ENCODE results near the gene METTL6. TPM values are rescaled to one million over a fixed set of nuclear protein-coding genes. Genes with fewer than 3 reads are reported as not detected.

METTL6 gene
- total and polyA plus RNA-seq, 2 donors (not counting 1 experiment from before 2014, with no cell fraction given), result 7.6 to 23.9 TPM

GRCh38 chr3:15452156-15452555, 24.8 kb upstream of the METTL6 start:
- Mint-ChIP-seq H3K9me3 (ENCODE audit: insufficient read depth) (no peaks in the 10 kb centered on the region), H3K4me1 (no peaks in the 10 kb centered on the region), H3K27me3 (no peaks in the 10 kb centered on the region), H3K27ac (no peak overlapping the region), H3K4me3 (no peak overlapping the region)
- Histone ChIP-seq H3K36me3 (replicated peaks in 1 of 2; ENCODE audit: control extremely low read depth in 1 of 2, control insufficient read depth in 1 of 2, extremely low read depth in 1 of 2, insufficient read depth in 2 of 2, low read length in 1 of 2) (no peaks in the 10 kb centered on the region), H3K9me3 (ENCODE audit: control extremely low read depth in 1 of 3, control insufficient read depth in 2 of 3, insufficient read depth in 1 of 3, low read length in 2 of 3) (no peaks in the 10 kb centered on the region), H3K9ac (ENCODE audit: low read length) (no peak overlapping the region), H3K4me1 (ENCODE audit: control insufficient read depth in 2 of 2, insufficient read depth in 2 of 2, low read length in 2 of 2) (no peaks in the 10 kb centered on the region), H3K79me2 (ENCODE audit: control insufficient read depth, insufficient read depth, low read length) (no peaks in the 10 kb centered on the region), H3K27ac (ENCODE audit: low read length in 2 of 2) (no peak overlapping the region), H4K20me1 (ENCODE audit: control insufficient read depth, insufficient read depth, low read length, poor library complexity, severe bottlenecking) (no peaks in the 10 kb centered on the region), H3K4me3 (ENCODE audit: control extremely low read depth in 1 of 5, extremely low read depth in 1 of 5, insufficient read depth in 1 of 5, low read depth in 2 of 5, low read length in 4 of 5) (no peak overlapping the region), H3K27me3 (replicated peaks in 1 of 4; ENCODE audit: control extremely low read depth in 1 of 4, control insufficient read depth in 3 of 4, insufficient read depth in 4 of 4, low read length in 3 of 4) (no peaks in the 10 kb centered on the region), H2AFZ (ENCODE audit: insufficient read depth, low read depth, low read length, poor library complexity, severe bottlenecking) (no peak overlapping the region), H3K4me2 (replicated peaks; ENCODE audit: low read depth, low read length, poor library complexity, severe bottlenecking) (no peak overlapping the region)
- TF ChIP-seq CTCF (IDR thresholded peaks at IDR 0.05), result no peak
- TF ChIP-seq EZH2 (IDR thresholded peaks at IDR 0.05; ENCODE audit: borderline replicate concordance, insufficient read depth, low read depth, low read length, poor library complexity, severe bottlenecking), result no peak
- ChIA-PET CTCF (no interaction called here), POLR2A (no interaction called here)
- intact Hi-C loops (cut with micrococcal nuclease), result no loop called here
- DNase-seq (no peak), ATAC-seq (ENCODE audit: low read depth) (no peak)
- WGBS (ENCODE audit: insufficient coverage), result 84% methylated on average over 7 of the region's 9 CpGs

GRCh38 chr3:15451216-15452113, 24.1 kb upstream of the METTL6 start:
- Mint-ChIP-seq H3K27ac (no peak overlapping the region), H3K4me3 (no peak overlapping the region), H3K9me3 (ENCODE audit: insufficient read depth) (no peaks in the 10 kb centered on the region), H3K4me1 (no peaks in the 10 kb centered on the region), H3K27me3 (no peaks in the 10 kb centered on the region)
- no peaks in the 10 kb centered on the region for H3K79me2 ChIP-seq (ENCODE audit: control insufficient read depth, insufficient read depth, low read length)
- POLR2A ChIA-PET, result no interaction called here
- no peak overlapping the region for H2AFZ ChIP-seq (ENCODE audit: insufficient read depth, low read depth, low read length, poor library complexity, severe bottlenecking)
- over 99% methylated on average over 12 of the region's 18 CpGs for WGBS (ENCODE audit: insufficient coverage)
- no peak overlapping the region for H3K4me2 ChIP-seq (replicated peaks; ENCODE audit: low read depth, low read length, poor library complexity, severe bottlenecking)
- H4K20me1 ChIP-seq (ENCODE audit: control insufficient read depth, insufficient read depth, low read length, poor library complexity, severe bottlenecking), result no peaks in the 10 kb centered on the region
- intact Hi-C loops (cut with micrococcal nuclease), result no loop called here
- H3K27me3 ChIP-seq (replicated peaks in 1 of 4; ENCODE audit: control extremely low read depth in 1 of 4, control insufficient read depth in 3 of 4, insufficient read depth in 4 of 4, low read length in 3 of 4), result no peaks in the 10 kb centered on the region
- no peak for ATAC-seq (ENCODE audit: low read depth)
- H3K4me3 ChIP-seq (ENCODE audit: control extremely low read depth in 1 of 5, extremely low read depth in 1 of 5, insufficient read depth in 1 of 5, low read depth in 2 of 5, low read length in 4 of 5), result no peak overlapping the region
- DNase-seq, result no peak
- TF ChIP-seq CTCF (IDR thresholded peaks at IDR 0.05), result no peak
- TF ChIP-seq EZH2 (IDR thresholded peaks at IDR 0.05; ENCODE audit: borderline replicate concordance, insufficient read depth, low read depth, low read length, poor library complexity, severe bottlenecking), result no peak
- H3K4me1 ChIP-seq (ENCODE audit: control insufficient read depth in 2 of 2, insufficient read depth in 2 of 2, low read length in 2 of 2), result no peaks in the 10 kb centered on the region
- H3K9ac ChIP-seq (ENCODE audit: low read length), result no peak overlapping the region
- H3K27ac ChIP-seq (ENCODE audit: low read length in 2 of 2), result no peak overlapping the region
- H3K36me3 ChIP-seq (replicated peaks in 1 of 2; ENCODE audit: control extremely low read depth in 1 of 2, control insufficient read depth in 1 of 2, extremely low read depth in 1 of 2, insufficient read depth in 2 of 2, low read length in 1 of 2), result no peaks in the 10 kb centered on the region
- CTCF ChIA-PET, result no interaction called here
- H3K9me3 ChIP-seq (ENCODE audit: control extremely low read depth in 1 of 3, control insufficient read depth in 2 of 3, insufficient read depth in 1 of 3, low read length in 2 of 3), result no peaks in the 10 kb centered on the region

Measured in B cell (primary cell).